Measurements from ENCODE around the gene INO80D.
"Not testable (repeated sequence)": the region's sequence is repeated elsewhere in the genome, so short reads cannot be mapped to it uniquely, and the experiment has no call there.

Gene INO80D

GRCh38 chr2:206015746-206016145 lies 70.2 kb downstream of the INO80D start:
- DNase-seq = not testable (repeated sequence)

DNA sequence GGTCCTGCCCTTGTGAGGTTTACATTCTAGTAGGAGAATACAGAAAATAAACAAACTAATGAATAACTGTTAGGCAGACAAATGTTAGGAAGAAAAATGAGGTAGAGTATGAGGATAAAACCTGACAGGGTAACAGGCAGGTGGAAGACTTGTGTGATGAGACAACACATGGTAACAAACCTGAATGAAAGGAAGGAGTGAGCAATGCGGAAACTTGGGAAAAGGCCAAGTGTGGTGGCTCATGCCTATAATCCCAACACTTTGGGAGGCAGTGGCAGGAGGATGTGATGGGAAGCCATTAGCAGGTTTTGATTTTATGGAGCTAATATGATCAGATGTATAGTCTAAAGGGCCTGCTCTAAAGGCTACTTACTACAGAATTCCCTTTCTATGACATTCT lies 74.2 kb downstream of the INO80D start:
- no peak for DNase-seq

DNA sequence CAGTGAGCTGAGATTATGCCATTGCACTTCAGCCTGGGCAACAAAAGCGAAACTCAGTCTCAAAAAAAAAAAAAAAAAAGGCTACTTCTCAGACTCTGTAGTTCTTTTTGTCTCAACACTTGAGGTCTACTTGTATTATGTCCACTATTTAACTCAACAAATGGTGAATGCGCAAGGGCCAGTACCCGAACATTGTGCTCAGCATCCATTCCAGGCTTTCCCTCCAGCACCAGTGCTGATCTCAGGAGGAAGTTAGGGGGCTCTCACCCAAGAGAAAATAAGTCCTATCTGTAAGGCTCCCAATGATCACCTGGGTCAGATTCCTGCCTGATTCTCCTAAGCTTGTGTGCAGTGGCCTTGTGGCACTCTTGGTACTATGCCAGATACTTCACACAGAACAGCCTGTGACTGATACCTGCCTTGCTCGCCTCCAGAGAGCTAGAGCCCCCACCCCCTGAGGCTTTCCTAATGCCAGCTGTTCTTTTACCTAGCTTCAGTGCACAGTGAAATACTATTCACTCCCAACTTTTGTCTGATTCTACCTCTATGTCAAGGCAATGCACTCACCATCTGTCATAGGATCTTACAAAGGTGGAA lies 74.9 kb downstream of the INO80D start:
- DNase-seq = no peak

- DNase-seq = no peak
Observed at GRCh38 chr2:206004004-206004693, 81.8 kb downstream of the INO80D start.

DNA sequence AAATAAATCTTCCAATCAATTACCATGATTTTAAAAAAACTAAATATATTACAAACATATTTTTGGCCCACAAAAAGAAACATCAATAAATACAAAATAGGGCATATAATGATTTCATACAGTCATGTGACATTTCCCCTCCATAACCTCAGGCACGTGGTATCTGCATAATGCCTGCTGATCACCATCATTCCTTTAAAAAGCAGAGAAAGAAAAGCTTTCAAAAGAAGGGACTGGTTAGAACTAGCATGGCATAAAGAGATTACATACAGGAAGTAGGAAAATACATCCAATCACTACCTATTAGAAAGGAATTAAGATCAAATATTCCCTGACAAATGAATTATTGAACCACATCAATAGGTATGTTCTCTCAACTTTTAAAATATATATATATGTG lies 83.5 kb downstream of the INO80D start:
- DNase-seq = no peak

DNA sequence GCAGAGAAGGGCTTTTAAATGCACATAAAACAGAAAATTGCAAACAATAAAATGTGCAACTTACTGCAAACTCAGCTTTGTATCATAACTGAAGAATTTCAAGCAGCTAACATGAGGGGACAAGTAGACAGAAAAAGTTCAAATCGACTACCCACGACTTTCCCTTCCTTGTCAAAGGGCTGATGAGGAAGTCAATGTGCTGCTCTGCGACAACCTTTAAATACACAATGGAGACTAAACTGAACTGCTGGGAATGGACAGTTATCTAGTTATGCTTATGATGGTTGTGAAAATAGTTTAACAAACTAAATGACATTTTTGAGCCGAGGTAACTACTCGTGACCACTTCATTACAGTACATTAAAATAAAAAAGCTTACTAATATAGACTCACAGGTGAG lies 84.1 kb downstream of the INO80D start:
- peak; percentile 25 for DNase-seq

GRCh38 chr2:206000776-206001175 lies 85.2 kb downstream of the INO80D start:
- no peak for DNase-seq

GRCh38 chr2:205998583-205998982 lies 87.4 kb downstream of the INO80D start:
- peak; percentile 33 for DNase-seq

GRCh38 chr2:205996161-205996560 lies 89.8 kb downstream of the INO80D start:
- no peak for DNase-seq

DNA sequence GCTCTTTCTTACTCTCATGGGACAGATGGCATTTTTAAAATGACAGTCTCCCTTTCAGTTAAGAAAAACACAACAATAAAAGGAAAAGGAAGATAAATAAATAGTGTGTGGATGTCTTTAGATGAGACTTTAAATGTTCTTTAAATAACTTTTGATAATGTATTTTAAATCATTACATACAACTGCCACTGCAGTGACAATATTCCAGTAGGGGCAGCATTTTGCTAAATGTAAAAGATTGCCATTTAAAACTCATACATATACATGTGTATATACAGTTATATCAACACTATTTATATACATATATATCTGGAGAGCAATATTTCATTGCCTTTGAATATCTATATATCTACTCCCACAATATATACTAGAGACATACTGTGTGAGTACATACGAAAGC lies 90.7 kb downstream of the INO80D start:
- no peak for DNase-seq

DNA sequence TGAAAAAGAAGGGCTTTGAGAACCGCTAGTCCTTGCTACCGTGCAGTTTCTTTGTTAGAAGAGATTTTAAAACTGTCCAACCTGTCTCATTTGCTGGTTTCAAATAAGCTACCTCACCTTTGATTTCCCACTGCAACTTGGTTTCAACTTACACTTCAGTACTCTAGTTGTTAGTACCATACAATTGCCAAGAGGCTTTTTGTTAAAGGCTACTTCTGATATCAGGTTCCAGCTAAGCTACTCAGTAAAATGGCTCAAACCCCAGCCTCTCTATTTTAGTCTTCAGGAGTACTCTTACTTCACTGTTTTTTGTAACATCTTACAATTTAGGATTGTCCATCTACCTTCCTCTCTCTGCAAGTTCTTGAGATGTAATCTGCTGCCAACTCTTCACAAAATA lies 91.6 kb downstream of the INO80D start:
- no peak for DNase-seq

DNA sequence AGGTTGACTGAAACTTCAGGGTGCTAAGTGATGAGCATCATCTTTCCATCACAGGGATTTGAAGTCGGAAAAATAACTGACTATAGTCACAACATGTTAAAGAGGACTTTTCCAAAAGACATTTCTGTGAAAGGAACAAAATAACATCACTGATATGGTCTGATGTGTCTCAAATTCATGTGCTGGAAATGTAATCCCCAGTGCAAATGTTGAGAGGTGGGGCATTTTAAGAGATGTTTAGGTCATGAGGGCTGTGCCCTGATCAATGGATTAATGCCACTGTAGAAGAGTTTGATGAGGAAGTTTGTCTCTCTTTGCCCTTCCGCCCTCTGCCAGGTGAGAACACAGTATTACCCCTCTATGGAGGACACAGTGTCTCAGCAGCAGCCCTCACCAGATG lies 95.9 kb downstream of the INO80D start:
- DNase-seq = no peak

- peak; percentile 8 for DNase-seq
Observed at GRCh38 chr2:205989271-205990071, 96.5 kb downstream of the INO80D start.

- DNase-seq = not testable (repeated sequence)
Observed at GRCh38 chr2:205988681-205989080, 97.3 kb downstream of the INO80D start.

- no peak for DNase-seq
Observed at GRCh38 chr2:205988274-205988673, 97.7 kb downstream of the INO80D start.

DNA sequence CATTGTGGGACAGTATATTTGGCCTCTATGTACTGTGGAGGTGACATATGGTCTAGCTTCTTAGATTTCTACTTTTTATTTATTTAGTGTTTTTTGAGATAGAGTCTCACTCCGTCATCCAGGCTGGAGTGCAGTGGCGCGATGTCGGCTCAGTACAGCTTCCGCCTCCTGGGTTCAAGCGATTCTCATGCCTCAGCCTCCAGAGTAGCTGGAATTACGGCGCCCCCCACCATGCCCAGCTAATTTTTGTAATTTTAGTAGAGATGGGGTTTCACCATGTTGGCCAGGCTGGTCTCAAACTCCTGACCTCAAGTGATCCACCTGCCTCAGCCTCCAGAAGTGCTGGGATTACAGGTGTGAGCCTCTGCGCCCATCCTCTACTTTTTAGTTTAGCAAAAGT lies 99.6 kb downstream of the INO80D start:
- DNase-seq = not testable (repeated sequence)

DNA sequence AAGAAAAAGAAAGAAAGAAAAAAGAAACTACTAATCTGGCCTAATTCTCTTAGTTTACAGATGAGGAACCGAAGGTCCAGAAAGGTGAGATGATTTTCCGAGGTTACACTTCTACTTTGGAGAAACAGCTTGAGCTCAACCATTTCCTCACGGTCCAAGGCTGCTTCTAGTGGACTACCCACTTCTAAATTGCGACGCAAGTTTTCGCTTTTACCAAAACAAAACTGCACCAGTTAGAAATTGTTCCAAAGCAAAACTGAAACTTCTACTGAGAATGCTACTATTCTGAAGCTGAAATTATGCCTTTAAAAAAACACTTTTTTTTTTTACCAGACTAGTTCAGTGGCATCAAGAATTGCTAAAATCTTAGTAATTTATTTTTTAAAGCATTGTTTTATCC lies 101.6 kb downstream of the INO80D start:
- no peak for DNase-seq

GRCh38 chr2:205982776-205983327 lies 103.1 kb downstream of the INO80D start:
- DNase-seq = no peak

GRCh38 chr2:205978728-205979127 lies 107.2 kb downstream of the INO80D start:
- not testable (repeated sequence) for DNase-seq

DNA sequence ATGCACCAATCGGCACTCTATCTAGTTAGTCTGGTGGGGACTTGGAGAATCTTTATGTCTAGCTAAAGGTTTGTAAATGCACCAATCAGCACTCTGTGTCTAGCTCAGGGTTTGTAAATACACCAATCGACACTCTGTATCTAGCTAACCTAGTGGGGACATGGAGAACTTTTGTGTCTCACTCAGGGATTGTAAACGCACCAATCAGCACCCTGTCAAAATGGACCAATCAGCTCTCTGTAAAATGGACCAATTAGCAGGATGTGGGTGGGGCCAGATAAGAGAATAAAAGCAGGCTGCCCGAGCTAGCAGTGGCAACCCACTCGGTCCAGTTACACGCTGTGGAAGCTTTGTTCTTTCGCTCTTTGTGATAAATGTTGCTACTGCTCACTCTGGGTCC lies 108.3 kb downstream of the INO80D start:
- DNase-seq = not testable (repeated sequence)

GRCh38 chr2:205976934-205977659 lies 108.9 kb downstream of the INO80D start:
- DNase-seq = not testable (repeated sequence)

DNA sequence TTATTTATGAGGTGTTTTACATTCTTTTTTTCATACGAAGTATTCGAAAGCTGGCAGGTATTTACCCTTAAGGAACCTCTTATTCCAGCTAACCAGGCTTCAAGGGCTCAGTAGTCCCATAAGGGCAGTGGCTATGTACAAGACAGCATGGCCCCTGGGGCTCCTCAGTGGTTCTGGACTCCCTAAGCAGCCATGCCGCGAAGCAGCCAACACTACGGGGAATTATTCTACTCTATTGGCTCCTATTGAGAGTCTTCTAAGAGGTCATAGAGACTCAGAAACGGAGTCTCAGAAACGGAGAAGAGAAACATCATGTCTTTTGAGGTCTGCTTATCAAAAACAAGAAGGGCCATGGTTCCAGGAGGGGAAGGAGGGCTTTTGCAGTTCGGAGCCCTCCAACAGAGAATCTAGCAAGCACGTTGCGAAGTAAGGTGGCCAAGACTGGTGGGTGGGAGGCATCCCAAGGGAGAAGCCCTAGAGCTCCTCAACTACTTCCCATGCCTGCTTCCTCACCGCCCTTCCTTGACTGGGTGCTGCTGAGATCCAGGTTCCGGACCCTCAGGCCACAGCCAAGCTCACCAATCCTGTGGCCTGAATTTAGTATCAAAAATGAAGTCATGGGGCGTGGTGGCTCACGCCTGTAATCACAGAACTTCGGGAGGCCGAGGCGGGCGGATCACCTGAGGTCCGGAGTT lies 109.7 kb downstream of the INO80D start:
- no peak for DNase-seq
